Inferior parietal cortex (tissue), 1 donor: ENCODE data around the gene SH3D19.
A peak's percentile ranks its signal among the peaks of the same experiment; 100 is the strongest.
"Not testable (repeated sequence)": the region's sequence is repeated elsewhere in the genome, so short reads cannot be mapped to it uniquely, and the experiment has no call there.

Source experiments
- DNase-seq: peaks from one replicate; pipeline ENCODE4 v3.0.0-alpha.2; 2016; ENCODE audit errors: extremely low spot score

The SH3D19 gene

GRCh38 chr4:151276787-151277562 lies 48.4 kb downstream of the SH3D19 start, which contains the start of gene PRSS48:
Gene PRSS48 (plus strand): TSS chr4:151277161. CDS start chr4:151277173, 12 bp downstream.
- DNase-seq = peak; percentile 74

DNA sequence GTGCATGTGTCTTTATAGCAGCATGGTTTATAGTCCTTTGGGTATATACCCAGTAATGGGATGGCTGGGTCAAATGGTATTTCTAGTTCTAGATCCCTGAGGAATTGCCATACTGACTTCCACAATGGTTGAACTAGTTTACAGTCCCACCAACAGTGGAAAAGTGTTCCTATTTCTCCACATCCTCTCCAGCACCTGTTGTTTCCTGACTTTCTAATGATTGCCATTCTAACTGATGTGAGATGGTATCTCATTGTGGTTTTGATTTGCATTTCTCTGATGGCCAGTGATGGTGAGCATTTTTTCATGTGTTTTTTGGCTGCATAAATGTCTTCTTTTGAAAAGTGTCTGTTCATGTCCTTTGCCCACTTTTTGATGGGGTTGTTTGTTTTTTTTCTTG lies 56.5 kb downstream of the SH3D19 start:
- DNase-seq = not testable (repeated sequence)

DNA sequence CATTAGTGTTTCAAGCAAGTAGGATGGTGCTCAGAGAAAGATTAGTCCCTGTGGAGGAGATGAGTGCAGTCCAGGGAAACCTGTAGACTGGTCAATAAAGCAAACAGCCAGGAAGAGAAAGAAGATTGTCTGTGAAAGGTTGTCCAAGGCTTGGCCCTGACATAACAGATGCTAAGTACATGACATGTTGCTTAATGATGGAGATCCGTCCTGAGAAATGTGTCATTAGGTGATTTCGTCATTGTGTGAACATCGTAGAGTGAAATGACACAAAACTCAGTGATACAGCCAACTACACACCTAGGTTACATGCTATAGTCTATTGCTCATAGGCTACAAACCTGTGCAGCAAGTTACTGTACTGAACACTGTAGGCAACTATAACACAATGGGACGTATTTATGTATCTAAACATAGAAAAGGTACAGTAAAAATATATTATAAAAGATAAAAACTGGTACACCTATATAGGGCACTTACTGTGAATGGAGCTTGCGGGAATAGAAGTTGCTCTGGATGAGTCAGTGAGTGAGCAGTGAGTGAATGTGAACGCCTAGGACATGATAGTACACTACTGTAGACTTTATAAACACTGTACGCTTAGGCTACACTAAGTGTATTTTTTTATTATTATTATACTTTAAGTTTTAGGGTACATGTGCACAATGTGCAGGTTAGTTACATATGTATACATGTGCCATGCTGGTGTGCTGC lies 57.4 kb downstream of the SH3D19 start:
- no peak for DNase-seq

GRCh38 chr4:151267104-151267503 lies 58.3 kb downstream of the SH3D19 start:
- no peak for DNase-seq

GRCh38 chr4:151266497-151266896 lies 58.9 kb downstream of the SH3D19 start:
- no peak for DNase-seq

GRCh38 chr4:151263455-151263854 lies 62.0 kb downstream of the SH3D19 start:
- DNase-seq = no peak

- no peak for DNase-seq
Observed at GRCh38 chr4:151260526-151260925, 64.9 kb downstream of the SH3D19 start.

GRCh38 chr4:151259752-151260151 lies 65.7 kb downstream of the SH3D19 start:
- DNase-seq = no peak

- no peak for DNase-seq
Observed at GRCh38 chr4:151257704-151258103, 67.7 kb downstream of the SH3D19 start.

DNA sequence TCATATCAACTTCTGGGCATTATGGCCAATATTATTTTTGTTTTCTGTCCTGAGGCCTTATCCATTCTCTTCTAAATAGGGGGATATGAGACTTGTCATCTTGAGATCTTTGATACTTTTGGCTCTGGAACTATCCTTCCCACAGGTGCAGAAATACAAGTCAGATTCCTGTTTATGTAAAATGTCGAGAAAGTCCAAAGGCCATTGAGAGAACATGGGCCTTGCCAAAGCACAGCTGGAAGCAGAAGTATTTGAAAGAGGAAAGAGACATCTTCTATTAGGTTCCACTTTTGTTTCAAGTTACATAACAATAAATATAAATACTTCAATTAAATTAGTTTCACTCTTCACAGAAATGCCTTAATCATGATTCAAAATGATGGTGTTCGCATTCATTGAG lies 69.3 kb downstream of the SH3D19 start:
- no peak for DNase-seq

GRCh38 chr4:151255680-151256079 lies 69.7 kb downstream of the SH3D19 start:
- not testable (repeated sequence) for DNase-seq

DNA sequence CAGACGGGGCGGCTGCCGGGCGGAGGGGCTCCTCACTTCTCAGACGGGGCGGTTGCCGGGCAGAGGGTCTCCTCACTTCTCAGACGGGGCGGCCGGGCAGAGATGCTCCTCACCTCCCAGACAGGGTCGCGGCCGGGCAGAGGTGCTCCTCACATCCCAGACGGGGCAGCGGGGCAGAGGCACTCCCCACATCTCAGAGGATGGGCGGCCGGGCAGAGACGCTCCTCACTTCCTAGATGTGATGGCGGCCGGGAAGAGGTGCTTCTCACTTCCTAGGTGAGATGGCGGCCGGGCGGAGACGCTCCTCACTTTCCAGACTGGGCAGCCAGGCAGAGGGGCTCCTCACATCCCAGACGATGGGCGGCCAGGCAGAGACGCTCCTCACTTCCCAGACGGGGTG lies 70.2 kb downstream of the SH3D19 start:
- not testable (repeated sequence) for DNase-seq

DNA sequence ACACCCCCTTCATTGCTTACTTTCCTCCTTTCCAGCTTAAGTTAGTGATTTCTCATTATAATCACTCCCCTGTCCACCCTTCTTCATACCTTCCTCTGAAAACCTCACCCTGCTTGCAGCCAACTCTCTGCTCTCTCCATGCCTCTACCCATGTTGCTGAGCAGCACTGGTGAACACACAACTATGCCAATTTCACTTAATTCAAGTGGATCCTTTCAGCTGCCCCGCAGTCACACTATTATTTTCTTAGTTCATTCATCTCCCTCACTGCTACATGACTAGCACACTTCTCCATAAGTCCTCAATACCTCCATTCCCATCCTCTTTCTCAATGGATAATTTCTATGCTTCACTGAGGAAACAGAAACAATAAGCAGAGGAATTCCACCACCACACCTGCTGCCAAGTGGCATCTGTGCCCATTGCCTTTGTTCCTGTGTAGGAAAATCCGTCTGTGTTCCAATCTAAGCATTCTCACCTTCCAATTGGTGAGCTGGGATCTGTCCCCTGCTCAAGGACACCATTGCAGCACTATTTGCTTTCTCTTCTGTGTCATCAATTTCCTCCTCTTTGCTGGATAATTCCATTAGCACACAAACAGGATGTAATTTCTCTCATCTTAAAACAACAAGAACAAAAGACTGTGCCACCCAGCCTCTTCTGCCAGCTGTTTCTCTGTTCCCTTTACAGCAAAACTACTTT lies 73.7 kb downstream of the SH3D19 start:
- no peak for DNase-seq

DNA sequence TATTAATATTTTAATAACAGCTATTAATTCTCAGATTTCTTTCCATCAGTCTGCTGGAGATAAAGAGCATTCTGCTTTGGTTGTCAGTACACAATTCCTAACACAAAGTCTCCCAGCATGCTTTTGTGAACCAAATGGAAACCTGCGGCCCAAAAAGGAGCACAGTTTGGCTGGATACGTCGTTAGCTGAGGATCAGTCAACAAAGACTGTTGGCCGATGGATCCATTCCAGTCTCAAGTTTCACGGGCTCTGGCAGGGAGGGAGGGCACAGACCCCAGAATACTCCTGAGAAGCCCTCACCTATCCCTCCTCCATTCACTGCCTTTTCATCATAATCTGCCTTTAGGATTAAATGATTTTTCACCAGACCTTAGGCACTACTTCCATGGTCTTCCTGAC lies 74.7 kb downstream of the SH3D19 start:
- DNase-seq = no peak

DNA sequence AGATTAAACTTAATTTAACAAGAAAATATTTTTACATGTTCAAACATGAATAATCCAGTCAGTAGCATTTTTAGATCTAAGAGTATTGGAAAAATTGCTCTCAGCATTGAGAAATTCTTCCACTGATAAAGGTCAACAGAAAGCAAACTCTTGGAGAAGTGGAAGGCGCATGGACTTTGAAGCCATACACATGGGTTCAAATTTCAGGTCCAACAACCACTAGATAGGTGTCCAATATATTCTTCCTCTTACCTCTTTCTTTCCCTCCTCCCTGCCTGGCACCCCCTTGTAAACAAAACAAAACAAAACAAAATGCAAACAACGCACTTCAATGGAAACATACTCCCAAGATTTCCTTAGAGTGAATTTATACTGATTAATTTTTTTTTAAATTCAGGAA lies 76.9 kb downstream of the SH3D19 start:
- DNase-seq = no peak

GRCh38 chr4:151247395-151247794 lies 78.0 kb downstream of the SH3D19 start:
- DNase-seq = no peak

- DNase-seq = no peak
Observed at GRCh38 chr4:151246742-151247141, 78.7 kb downstream of the SH3D19 start.

GRCh38 chr4:151242305-151242704 lies 83.1 kb downstream of the SH3D19 start:
- DNase-seq = no peak

DNA sequence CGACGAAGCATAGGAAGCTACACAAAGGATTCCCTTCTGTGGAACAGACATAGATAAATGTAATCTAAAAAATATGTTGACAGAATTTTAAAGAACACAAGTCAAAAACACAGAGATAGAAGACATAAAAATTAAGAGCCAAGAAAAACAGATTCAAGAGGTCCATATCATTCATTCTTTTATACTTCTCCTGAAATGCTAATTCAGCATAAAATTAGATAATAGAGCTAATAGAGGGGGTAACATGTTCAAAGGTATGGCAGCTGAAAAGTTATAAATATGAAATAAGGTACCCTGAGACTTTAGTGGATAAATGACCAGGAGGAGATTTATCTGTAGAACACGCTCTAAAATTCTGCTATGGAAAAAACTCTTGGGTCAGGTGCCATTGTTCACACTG lies 85.8 kb downstream of the SH3D19 start:
- no peak for DNase-seq

- peak; percentile 72 for DNase-seq
Observed at GRCh38 chr4:151238477-151238876, 86.9 kb downstream of the SH3D19 start.

GRCh38 chr4:151236036-151236435 lies 89.4 kb downstream of the SH3D19 start:
- no peak for DNase-seq

- DNase-seq = not testable (repeated sequence)
Observed at GRCh38 chr4:151235373-151235772, 90.0 kb downstream of the SH3D19 start.

GRCh38 chr4:151233600-151233999 lies 91.8 kb downstream of the SH3D19 start:
- DNase-seq = no peak
